Glomerular visceral epithelial cell (primary cell): ENCODE measurements around the gene EIF2S3.
"Not testable (repeated sequence)": the region's sequence is repeated elsewhere in the genome, so short reads cannot be mapped to it uniquely, and the experiment has no call there.

ENCODE experiments used
- DNase-seq: peaks from one replicate; pipeline ENCODE4 v3.0.0-alpha.2; 2016; ENCODE audit errors: extremely low spot score

The EIF2S3 gene

GRCh38 chrX:24054182-24055042 lies at the start of gene EIF2S3:
Gene EIF2S3 (plus strand): TSS chrX:24054956. CDS start chrX:24054969, 13 bp downstream.
- peak; percentile 92 for DNase-seq

GRCh38 chrX:24005028-24005427 lies 49.7 kb upstream of the EIF2S3 start:
- DNase-seq, result no peak

GRCh38 chrX:24005867-24006266 lies 48.9 kb upstream of the EIF2S3 start:
- no peak for DNase-seq

GRCh38 chrX:24012266-24012665 lies 42.5 kb upstream of the EIF2S3 start:
- no peak for DNase-seq

GRCh38 chrX:24014388-24015018 lies 40.3 kb upstream of the EIF2S3 start:
- no peak for DNase-seq

- DNase-seq, result no peak
Measured at GRCh38 chrX:24017674-24018073, 37.1 kb upstream of the EIF2S3 start.

- no peak for DNase-seq
Measured at GRCh38 chrX:24018809-24019208, 35.9 kb upstream of the EIF2S3 start.

- DNase-seq, result no peak
Measured at GRCh38 chrX:24019448-24019847, 35.3 kb upstream of the EIF2S3 start.

- no peak for DNase-seq
Measured at GRCh38 chrX:24020306-24020876, 34.4 kb upstream of the EIF2S3 start.

GRCh38 chrX:24023544-24023943 lies 31.2 kb upstream of the EIF2S3 start:
- no peak for DNase-seq

- peak; percentile 21 for DNase-seq
Measured at GRCh38 chrX:24023972-24024669, 30.6 kb upstream of the EIF2S3 start.

- DNase-seq, result peak; percentile 93
Measured at GRCh38 chrX:24024819-24025740, 29.7 kb upstream of the EIF2S3 start.

GRCh38 chrX:24025741-24026403 lies 28.9 kb upstream of the EIF2S3 start:
- DNase-seq, result no peak

GRCh38 chrX:24026432-24026831 lies 28.3 kb upstream of the EIF2S3 start:
- DNase-seq, result no peak

- no peak for DNase-seq
Measured at GRCh38 chrX:24027086-24027485, 27.7 kb upstream of the EIF2S3 start, which contains the start of gene KLHL15. Gene KLHL15 (minus strand): TSS chrX:24027186. CDS start chrX:24006693, 20,493 bp downstream.

GRCh38 chrX:24027985-24028384 lies 26.8 kb upstream of the EIF2S3 start:
- DNase-seq, result no peak

GRCh38 chrX:24030597-24030996 lies 24.2 kb upstream of the EIF2S3 start:
- DNase-seq, result no peak

- no peak for DNase-seq
Measured at GRCh38 chrX:24034485-24034884, 20.3 kb upstream of the EIF2S3 start.

- no peak for DNase-seq
Measured at GRCh38 chrX:24037729-24038128, 17.0 kb upstream of the EIF2S3 start.

- not testable (repeated sequence) for DNase-seq
Measured at GRCh38 chrX:24046060-24046459, 8.7 kb upstream of the EIF2S3 start.
